Measurements from ENCODE around the gene ZNG1F.
"Not testable (repeated sequence)": the region's sequence is repeated elsewhere in the genome, so short reads cannot be mapped to it uniquely, and the experiment has no call there.

DNA sequence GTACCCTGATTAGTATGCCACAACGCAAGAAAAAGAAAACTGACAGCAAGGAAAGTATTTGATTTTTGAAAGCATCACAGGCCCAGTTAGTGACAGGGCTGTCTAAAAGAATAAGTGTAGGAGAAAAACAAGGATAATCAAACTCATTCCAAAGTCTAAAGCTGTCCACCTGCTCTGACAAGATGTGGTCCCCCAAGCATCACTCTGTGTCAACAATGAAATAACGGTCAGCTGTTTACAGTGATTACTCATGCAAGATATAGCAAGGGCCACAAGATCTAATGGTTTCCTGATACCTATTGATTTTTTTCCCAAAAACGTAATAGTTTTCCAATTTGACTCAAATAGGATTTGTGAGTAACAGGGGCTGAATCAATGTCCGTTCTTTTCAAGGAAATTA is 14.1 kb downstream of the ZNG1F start:
- TF ChIP-seq POLR2A (IDR thresholded peaks at IDR 0.05); CTCF (IDR thresholded peaks at IDR 0.05 in 8 of 11, conservative IDR thresholded peaks at IDR 0.05 in 3 of 11); POLR2AphosphoS5 (IDR thresholded peaks at IDR 0.05): not testable (repeated sequence)
